Sigmoid colon (tissue), 4 donors: ENCODE measurements around the gene OR10C1.

Experiments used
- CTCF ChIP-seq, 4 experiments: fragments of 450-650 bp in 3 of 4; fragments of 200-600 bp in 1 of 4; IDR thresholded peaks; one replicate each; pipeline ENCODE4 v1.5.1; 2016 to 2019; ENCODE audit warnings: antibody characterized with exemption in 4 of 4, mild to moderate bottlenecking in 3 of 4, moderate library complexity in 2 of 4
- EP300 ChIP-seq, 4 donors: sonication (generic); formaldehyde crosslinking; IDR thresholded peaks; one replicate each; pipeline ENCODE4 v1.6.1; 2017; ENCODE audit warnings: antibody characterized with exemption in 4 of 4
- POLR2A ChIP-seq, 2 donors: fragments of 450-650 bp; IDR thresholded peaks; one replicate each; pipeline ENCODE4 v1.6.1; 2016; ENCODE audit warnings: antibody characterized with exemption in 2 of 2, mild to moderate bottlenecking in 2 of 2, moderate library complexity in 2 of 2
- POLR2AphosphoS5 ChIP-seq, 4 donors: sonication (generic); formaldehyde crosslinking; IDR thresholded peaks; one replicate each; pipeline ENCODE4 v1.6.1; 2017; ENCODE audit warnings: antibody characterized with exemption in 4 of 4

DNA sequence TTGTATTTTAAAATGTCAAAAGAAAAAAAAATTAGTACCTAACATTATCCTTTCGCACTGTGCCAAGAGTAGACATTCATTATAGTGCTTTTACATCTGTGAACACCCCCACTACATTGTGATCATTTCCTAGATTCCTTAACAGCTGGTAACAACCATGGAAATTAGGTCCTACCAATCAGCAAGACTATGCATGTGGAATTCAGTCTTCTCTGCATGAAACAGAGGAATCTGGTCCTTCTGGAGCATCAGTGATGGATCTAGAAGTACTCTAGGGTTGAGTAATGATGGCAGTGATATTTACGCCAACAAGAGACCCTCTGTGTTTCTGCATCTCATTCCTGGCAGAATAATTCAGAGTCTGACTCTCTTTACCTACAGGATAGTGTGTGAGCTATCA, 14.9 kb upstream of the OR10C1 start:
- no peak for TF ChIP-seq CTCF (IDR thresholded peaks at IDR 0.05)
- TF ChIP-seq POLR2A (IDR thresholded peaks at IDR 0.05) = no peak
- no peak for TF ChIP-seq POLR2AphosphoS5 (IDR thresholded peaks at IDR 0.05)
- no peak for TF ChIP-seq EP300 (IDR thresholded peaks at IDR 0.05)
